K562 (cell line): Measurements from ENCODE around the gene PCGF6. TPM values are rescaled to one million over a fixed set of nuclear protein-coding genes. Genes with fewer than 3 reads are reported as not detected.

Source experiments
- ATAC-seq: fragments of 200-7000 bp; cut with Tn5 transposase; 3 replicates; pipeline ENCODE4 v1.9.1; 2020; ENCODE audit warnings: moderate library complexity
- Bru-seq: library from RNA; stranded (reverse); fragments of 400-500 nt; gene quantifications from one replicate; lab custom pipeline; 2021; lab: Mats Ljungman, UMichigan
- BruChase-seq, 2 experiments: library from RNA; stranded (reverse); fragments of 400-500 nt; gene quantifications; one replicate each; lab custom pipeline; 2021; lab: Mats Ljungman, UMichigan
- BruUV-seq: library from RNA; stranded (reverse); fragments of 400-500 nt; replicated peaks from 2 replicates; lab custom pipeline; 2021; lab: Mats Ljungman, UMichigan
- CTCF ChIA-PET: fragments of 300-600 bp; formaldehyde crosslinking; extraction: SDS; loops from one replicate; lab custom pipeline; 2021; ENCODE audit warnings: low intra/inter-chr PET ratio; lab: Yijun Ruan, JAX
- POLR2A ChIA-PET: fragments of 300-600, 350-650 bp; sonication (Branson Sonifier 250); formaldehyde crosslinking; extraction: SDS; loops from one replicate; lab custom pipeline; 2021; ENCODE audit warnings: antibody characterized with exemption, inconsistent platforms; lab: Yijun Ruan, JAX
- DNase-seq, 4 experiments: peaks; one replicate each; pipeline versions ENCODE4 v3.0.0 to v3.0.0-alpha.2; 2011 to 2018; ENCODE audit warnings: low spot score in 3 of 4, mixed read lengths in 3 of 4; ENCODE audit errors: extremely low read depth in 1 of 4
- FAIRE-seq: peaks from 2 replicates; lab custom pipeline; 2011; peaks lifted over from hg19 to GRCh38; lab: Jason Lieb, UNC
- H2AFZ ChIP-seq: 2 replicates; pipeline ENCODE4 v1.6.0; 2011; ENCODE audit warnings: low read depth, low read length, control low read depth, inconsistent platforms
- H3K27ac ChIP-seq: fragments of 200-600 bp; 3 replicates; pipeline ENCODE4 v1.8.0; 2011; ENCODE audit warnings: low read depth, mild to moderate bottlenecking, control low read depth, inconsistent platforms, low read length, moderate library complexity, mixed read lengths; ENCODE audit errors: extremely low read depth
- H3K27me3 ChIP-seq, 2 experiments: fragments of 300-600 bp in 1 of 2; 2 replicates in 1 of 2; 3 replicates in 1 of 2; pipeline versions ENCODE4 v1.6.0 to v1.8.0; 2011; ENCODE audit warnings: inconsistent platforms in 2 of 2, low read length in 2 of 2, mild to moderate bottlenecking in 1 of 2, mixed read lengths in 1 of 2, moderate library complexity in 1 of 2; ENCODE audit not compliant: control insufficient read depth in 2 of 2, insufficient read depth in 2 of 2
- H3K36me3 ChIP-seq: fragments of 300-600 bp; 3 replicates; pipeline ENCODE4 v1.8.0; 2011; ENCODE audit warnings: mild to moderate bottlenecking, low read length, inconsistent platforms; ENCODE audit not compliant: control insufficient read depth, insufficient read depth
- H3K4me1 ChIP-seq, 2 experiments: fragments of 200-600 bp in 1 of 2; replicated peaks in 1 of 2; 2 replicates in 1 of 2; 3 replicates in 1 of 2; pipeline versions ENCODE4 v1.5.1 to v1.8.0; 2011; ENCODE audit warnings: inconsistent platforms in 2 of 2, low read length in 2 of 2, mild to moderate bottlenecking in 1 of 2, mixed read lengths in 1 of 2, moderate library complexity in 1 of 2; ENCODE audit not compliant: control insufficient read depth in 2 of 2, insufficient read depth in 2 of 2
- H3K4me2 ChIP-seq: 2 replicates; pipeline ENCODE4 v1.6.1; 2011; ENCODE audit warnings: low read length, control low read depth, inconsistent platforms, mixed read lengths; ENCODE audit not compliant: insufficient read depth
- H3K4me3 ChIP-seq: fragments of 200-600 bp; sonication (generic), shearing (Covaris generic); 2 replicates; pipeline ENCODE4 v1.5.1; 2016; ENCODE audit warnings: control low read depth, inconsistent platforms
- H3K79me2 ChIP-seq: fragments of 200-600 bp; 3 replicates; pipeline ENCODE4 v1.8.0; 2011; ENCODE audit warnings: low read length, inconsistent platforms; ENCODE audit not compliant: control insufficient read depth, insufficient read depth
- H3K9ac ChIP-seq, 2 experiments: 2 replicates each; pipeline versions ENCODE4 v1.6.0 to v1.6.1; 2011; ENCODE audit warnings: low read depth in 2 of 2, low read length in 2 of 2, control low read depth in 1 of 2, inconsistent platforms in 1 of 2, mild to moderate bottlenecking in 1 of 2, mixed read lengths in 1 of 2; ENCODE audit not compliant: insufficient read depth in 1 of 2
- H3K9me1 ChIP-seq: one replicate; pipeline ENCODE4 v1.6.0; 2011; ENCODE audit warnings: inconsistent platforms, mild to moderate bottlenecking, low read length, moderate library complexity; ENCODE audit not compliant: control insufficient read depth, insufficient read depth
- H3K9me3 ChIP-seq: replicated peaks from 2 replicates; pipeline ENCODE4 v1.5.1; 2011; ENCODE audit warnings: low read depth, low read length, inconsistent platforms; ENCODE audit not compliant: control insufficient read depth, insufficient read depth
- H4K20me1 ChIP-seq: replicated peaks from 2 replicates; pipeline ENCODE4 v1.6.1; 2011; ENCODE audit warnings: low read length, inconsistent platforms, mixed read lengths; ENCODE audit not compliant: control insufficient read depth, insufficient read depth
- ARID1B ChIP-seq: fragments of 450-650 bp; IDR thresholded peaks from 2 replicates; pipeline ENCODE4 v1.6.1; 2016; ENCODE audit warnings: antibody characterized with exemption, mild to moderate bottlenecking, inconsistent platforms
- ARID2 ChIP-seq: fragments of 450-650 bp; IDR thresholded peaks from 2 replicates; pipeline ENCODE4 v1.6.1; 2017; ENCODE audit warnings: antibody characterized with exemption, mild to moderate bottlenecking
- E2F8 ChIP-seq: fragments of 450-650 bp; IDR thresholded peaks from 2 replicates; pipeline ENCODE4 v1.7.1; 2018; ENCODE audit warnings: mild to moderate bottlenecking, low read depth; ENCODE audit not compliant: partially characterized antibody
- EGR1 ChIP-seq: fragments of 450-650 bp; conservative IDR thresholded peaks from 2 replicates; pipeline ENCODE4 v1.6.1; 2017; ENCODE audit warnings: mild to moderate bottlenecking
- FOSL1 ChIP-seq: fragments of 200-800 bp; sonication (Bioruptor generic); conservative IDR thresholded peaks from 2 replicates; pipeline ENCODE4 v1.6.1; 2016; ENCODE audit warnings: missing genetic modification characterization, missing compliant biosample characterization
- HCFC1 ChIP-seq: IDR thresholded peaks from 2 replicates; pipeline ENCODE4 v1.6.1; 2012; ENCODE audit warnings: low read depth, low read length, improper control_type of control experiment
- KAT7 ChIP-seq: sonication (generic); formaldehyde crosslinking; IDR thresholded peaks from 2 replicates; pipeline ENCODE4 v1.8.0; 2022; ENCODE audit warnings: missing genetic modification reagents, mild to moderate bottlenecking, borderline replicate concordance
- MYC ChIP-seq, 2 experiments: fragments of 250-450 bp in 1 of 2; sonication (Bioruptor Pico) in 1 of 2; IDR thresholded peaks; 2 replicates each; pipeline versions ENCODE4 v1.5.1 to v1.6.1; 2012 to 2021; ENCODE audit warnings: low read depth in 2 of 2, borderline replicate concordance in 1 of 2, improper control_type of control experiment in 1 of 2, low read length in 1 of 2, mild to moderate bottlenecking in 1 of 2, moderate library complexity in 1 of 2
- PCBP1 ChIP-seq: fragments of 200-400 bp; formaldehyde crosslinking; IDR thresholded peaks from 2 replicates; pipeline ENCODE4 v1.6.1; 2018; ENCODE audit warnings: mild to moderate bottlenecking, low read depth, low read length; ENCODE audit not compliant: poor library complexity, severe bottlenecking
- POLR2AphosphoS5 ChIP-seq: IDR thresholded peaks from 2 replicates; pipeline ENCODE4 v1.6.1; 2011; ENCODE audit warnings: mild to moderate bottlenecking, low read depth, low read length, moderate library complexity; ENCODE audit not compliant: control insufficient read depth, insufficient read depth
- ZBTB7A ChIP-seq: IDR thresholded peaks from 2 replicates; pipeline ENCODE4 v1.6.1; 2011; ENCODE audit warnings: low read depth, mild to moderate bottlenecking, low read length, moderate library complexity, borderline replicate concordance; ENCODE audit not compliant: control insufficient read depth
- WGBS: fragments of 100-300 bp; shearing (Covaris generic); methylation state at CpG from one replicate; pipeline ENCODE4 v1.1.6; 2016; ENCODE audit warnings: low coverage, mixed read lengths; ENCODE audit not compliant: insufficient coverage; ENCODE audit errors: missing lambda C conversion rate; 5-methylcytosine and 5-hydroxymethylcytosine counted together
- in situ Hi-C: fragments of 300-500 bp; cut with MboI; formaldehyde crosslinking; loops from 4 replicates; pipeline ENCODE4 v1.15.0; 2018; ENCODE audit warnings: inconsistent platforms, mixed read lengths
- intact Hi-C: fragments of 100-400 bp; cut with micrococcal nuclease; formaldehyde crosslinking; loops from 2 replicates; pipeline ENCODE4 v1.14.2; 2022
- long read RNA-seq, 3 experiments: library from polyadenylated mRNA in 2 of 3; library from RNA in 1 of 3; unstranded in 2 of 3; stranded (forward) in 1 of 3; transcript quantifications; one replicate each; pipeline ENCODE4 v2.0.0, GENCODE V29; 2019 to 2022
- polyA minus RNA-seq, 3 experiments: library from RNA; depleted of rRNA, polyadenylated mRNA; stranded (reverse); fragments of >200 nt; gene quantifications; 2 replicates each; pipeline ENCODE4 v1.2.3, GENCODE V29; 2011
- polyA plus RNA-seq, 8 experiments: library from polyadenylated mRNA; depleted of rRNA in 4 of 8; stranded (reverse) in 5 of 8; unstranded in 3 of 8; fragments of >200 nt; fragmentation: Nextera tagmentation in 2 of 8; fragmentation: Illumina TruSeq in 1 of 8; extraction: Ambion mirVana in 2 of 8; extraction: Trizol in 1 of 8; gene quantifications; 2 replicates each; pipeline versions ENCODE4 v1.2.1 to v1.2.3, GENCODE V29; 2011 to 2014; ENCODE audit warnings: inconsistent platforms in 1 of 8, missing spikeins in 1 of 8
- total RNA-seq, 7 experiments: library from RNA; depleted of rRNA in 6 of 7; stranded (reverse); fragments of >200 nt in 6 of 7; fragmentation: Illumina TruSeq in 2 of 7; extraction: Trizol in 2 of 7; gene quantifications; 2 replicates each; pipeline versions ENCODE4 v1.2.1 to v1.2.3, GENCODE V29; 2011 to 2021; ENCODE audit warnings: low replicate concordance in 1 of 7

Gene PCGF6
- 22.5 and 32.0 TPM in 2 replicates for total RNA-seq (2011; cell fraction: chromatin; rRNA removed; ENCODE audit: low replicate concordance)
- 18.9 and 22.3 TPM in 2 replicates for total RNA-seq (2011; cell fraction: nucleolus; rRNA removed)
- total RNA-seq (2011; cell fraction: nucleoplasm; rRNA removed) = 21.0 and 22.2 TPM in 2 replicates
- total RNA-seq (2014; rRNA removed) = 21.4 and 21.5 TPM in 2 replicates
- total RNA-seq (2014; rRNA removed; fragmentation: Illumina TruSeq; extraction: Trizol) = 24.6 and 29.7 TPM in 2 replicates
- 17.9 and 18.5 TPM in 2 replicates for total RNA-seq (2015; rRNA removed; fragmentation: Illumina TruSeq; extraction: Trizol)
- 18.1 and 23.5 TPM in 2 replicates for total RNA-seq (2021)
- polyA plus RNA-seq (2011; rRNA removed) = 14.6 and 23.2 TPM in 2 replicates
- 4.7 and 6.4 TPM in 2 replicates for polyA plus RNA-seq (2011; cell fraction: cytosol; rRNA removed)
- 4.5 and 5.6 TPM in 2 replicates for polyA plus RNA-seq (2011; cell fraction: nucleus; rRNA removed)
- polyA plus RNA-seq (2012) = 13.7 and 16.3 TPM in 2 replicates
- polyA plus RNA-seq (2014; fragmentation: Illumina TruSeq; extraction: Trizol) = 14.6 and 15.3 TPM in 2 replicates
- polyA plus RNA-seq (2014; fragmentation: Nextera tagmentation; extraction: Ambion mirVana) = 10 to 100 TPM in 1 of 2 experiments, 1 to 10 TPM in 1; 8.4 to 10.2 TPM
- 17.9 and 20.6 TPM in 2 replicates for polyA plus RNA-seq (2014; rRNA removed)
- 16.7 and 17.5 TPM in 2 replicates for polyA minus RNA-seq (2011; rRNA and poly(A)+ RNA removed)
- 6.4 and 8.8 TPM in 2 replicates for polyA minus RNA-seq (2011; cell fraction: cytosol; rRNA and poly(A)+ RNA removed)
- 6.2 and 10.7 TPM in 2 replicates for polyA minus RNA-seq (2011; cell fraction: nucleus; rRNA and poly(A)+ RNA removed)
- percentile 71 among the genes with signal in this experiment for Bru-seq, nascent RNA
- BruChase-seq, experiment 1, labeled RNA remaining after a 2-hour chase = percentile 78 among the genes with signal in this experiment
- percentile 79 among the genes with signal in this experiment for BruChase-seq, experiment 2, labeled RNA remaining after a 6-hour chase
- long read RNA-seq, experiment 1, transcript PCGF6-202 (10 exons, 2,230 nt) = major isoform, 81 of 108 reads
- long read RNA-seq, experiment 1, partial matches to known transcripts = 12 of 108 reads
- long read RNA-seq, experiment 1, other reads (novel, unspliced or antisense) = 13 of 108 reads
- long read RNA-seq, experiment 2, transcript PCGF6-202 (10 exons, 2,230 nt) = major isoform, 6 of 19 reads
- long read RNA-seq, experiment 2, partial matches to known transcripts = 0 of 19 reads
- long read RNA-seq, experiment 2, other reads (novel, unspliced or antisense) = 13 of 19 reads
- long read RNA-seq, experiment 3, transcript PCGF6-202 (10 exons, 2,230 nt) = major isoform, 24 of 30 reads
- long read RNA-seq, experiment 3, partial matches to known transcripts = 3 of 30 reads
- long read RNA-seq, experiment 3, other reads (novel, unspliced or antisense) = 3 of 30 reads

GRCh38 chr10:103350517-103351260 is at the start of gene PCGF6:
Gene PCGF6, minus strand, starts transcription at chr10:103351140. Its CDS starts 74 bp downstream, at chr10:103351066.
- Histone ChIP-seq H3K4me1 (peaks cover 0 to 21% of the 10 kb centered on the region in 2 experiments; a peak in 3 of 5 replicates), H3K9me3 (no peaks in the 10 kb centered on the region), H2AFZ (peak within 1 kb of the TSS; percentile 94), H3K36me3 (peaks cover 26% of the 10 kb centered on the region; the same call in 1 of the 3 replicates), H3K4me2 (peak within 1 kb of the TSS; percentile 73), H3K4me3 (peak within 1 kb of the TSS; percentile 75), H3K9me1 (no peaks in the 10 kb centered on the region), H3K27me3 (no peaks in the 10 kb centered on the region), H3K9ac (peak within 1 kb of the TSS; percentile 82 to 98), H3K79me2 (peaks cover 30% of the 10 kb centered on the region), H4K20me1 (no peaks in the 10 kb centered on the region), H3K27ac (peak within 1 kb of the TSS; percentile 87)
- peak; percentile 94 for ATAC-seq
- BruUV-seq = TSS peak; percentile 47
- intact Hi-C loops (loop anchor here (5.0 kb wide), 1 partner anchor 47 kb away; the partner anchor contains the start of genes ATP5MK and PDCD11), in situ Hi-C loops (no loop called here)
- POLR2A ChIA-PET = interaction anchor here (0.6 kb wide), 2 partner anchors 11 to 123 kb away, joined by 3 read pairs; no protein-coding TSS in a partner anchor
- WGBS = under 1% methylated on average over 31 of the region's 82 CpGs
- CTCF ChIA-PET = interaction anchor here (0.6 kb wide), 1 partner anchor 132 kb away, joined by 6 read pairs; no protein-coding TSS in a partner anchor
- FAIRE-seq = no peak
- DNase-seq = peak; percentile 84 to 90 (median 88)
- peak; percentile 56 for TF ChIP-seq FOSL1
- TF ChIP-seq EGR1 = peak; percentile 36
- TF ChIP-seq PCBP1 = peak; percentile 50
- peak; percentile 58 for TF ChIP-seq ZBTB7A
- peak; percentile 84 for TF ChIP-seq HCFC1
- TF ChIP-seq KAT7 = 0 out of 2 replicates have a peak, but pooled peaks have one; percentile 44
- TF ChIP-seq E2F8 = peak; percentile 64
- no peak for TF ChIP-seq ARID2
- TF ChIP-seq MYC (IDR thresholded peaks at IDR 0.05; ENCODE audit: low read depth, low read length) = peak; percentile 48; the same call in 1 of the 2 replicates
- TF ChIP-seq MYC (CRISPR knock-in tag; IDR thresholded peaks at IDR 0.05; ENCODE audit: borderline replicate concordance, low read depth) = no peak
- 0 out of 2 replicates have a peak, but pooled peaks have one; percentile 39 for TF ChIP-seq POLR2AphosphoS5
- TF ChIP-seq ARID1B = no peak
